Kidney glomerular epithelial cell (primary cell): ENCODE measurements around the gene MPDU1.
"Not testable (repeated sequence)": the region's sequence is repeated elsewhere in the genome, so short reads cannot be mapped to it uniquely, and the experiment has no call there.

Experiments
- DNase-seq: peaks from one replicate; lab custom pipeline; 2025; lab: John Stamatoyannopoulos, UW

The MPDU1 gene

GRCh38 chr17:7580604-7581575 is 2.8 kb upstream of the MPDU1 start:
- no peak for DNase-seq

- DNase-seq = no peak
Measured at GRCh38 chr17:7582396-7583252, 1.0 kb upstream of the MPDU1 start.

- DNase-seq = no peak
Measured at GRCh38 chr17:7586673-7587419, 3.2 kb downstream of the MPDU1 start.

GRCh38 chr17:7587420-7588151 is 3.9 kb downstream of the MPDU1 start:
- no peak for DNase-seq

GRCh38 chr17:7588553-7589203 is 5.0 kb downstream of the MPDU1 start:
- no peak for DNase-seq

- peak; percentile 27 for DNase-seq
Measured at GRCh38 chr17:7589204-7589868, 5.7 kb downstream of the MPDU1 start.

- DNase-seq = no peak
Measured at GRCh38 chr17:7589891-7590691, 6.4 kb downstream of the MPDU1 start, which contains the start of gene SOX15. SOX15 (minus strand) TSS chr17:7590094; CDS start chr17:7589676, 418 bp downstream.

GRCh38 chr17:7590743-7591142 is 7.1 kb downstream of the MPDU1 start:
- no peak for DNase-seq

- no peak for DNase-seq
Measured at GRCh38 chr17:7591596-7591995, 7.9 kb downstream of the MPDU1 start.

GRCh38 chr17:7592422-7593021 is 8.9 kb downstream of the MPDU1 start:
- DNase-seq = no peak

- DNase-seq = no peak
Measured at GRCh38 chr17:7593296-7593695, 9.6 kb downstream of the MPDU1 start.

GRCh38 chr17:7597561-7597960 is 13.9 kb downstream of the MPDU1 start:
- DNase-seq = not testable (repeated sequence)

GRCh38 chr17:7606280-7606679 is 22.6 kb downstream of the MPDU1 start:
- DNase-seq = no peak

- DNase-seq = no peak
Measured at GRCh38 chr17:7610641-7611040, 27.0 kb downstream of the MPDU1 start.

- DNase-seq = no peak
Measured at GRCh38 chr17:7611635-7612293, 28.1 kb downstream of the MPDU1 start.

GRCh38 chr17:7612294-7612640 is 28.6 kb downstream of the MPDU1 start:
- no peak for DNase-seq

GRCh38 chr17:7613769-7614424 is 30.2 kb downstream of the MPDU1 start:
- DNase-seq = peak; percentile 18
